ENCODE data around the gene UGT1A4.
"Not testable (repeated sequence)": the region's sequence is repeated elsewhere in the genome, so short reads cannot be mapped to it uniquely, and the experiment has no call there.

UGT1A4 gene

GRCh38 chr2:233708942-233709341 is 9.6 kb upstream of the UGT1A4 start:
- H3K27ac Mint-ChIP-seq, result no peak overlapping the region
- peaks cover 5% of the 10 kb centered on the region for H3K27me3 Mint-ChIP-seq
- intact Hi-C loops (cut with micrococcal nuclease), result no loop called here
- no peaks in the 10 kb centered on the region for H3K36me3 Mint-ChIP-seq (ENCODE audit: low read depth)
- no peaks in the 10 kb centered on the region for H3K9me3 Mint-ChIP-seq
- H3K4me1 Mint-ChIP-seq (ENCODE audit: low read depth), result no peaks in the 10 kb centered on the region
- no peak overlapping the region for H3K4me3 Mint-ChIP-seq

GRCh38 chr2:233711312-233712008 is 7.1 kb upstream of the UGT1A4 start:
- Mint-ChIP-seq H3K27me3 (peaks cover 5% of the 10 kb centered on the region), H3K36me3 (ENCODE audit: low read depth) (no peaks in the 10 kb centered on the region), H3K4me3 (no peak overlapping the region), H3K27ac (no peak overlapping the region), H3K9me3 (no peaks in the 10 kb centered on the region), H3K4me1 (ENCODE audit: low read depth) (no peaks in the 10 kb centered on the region)
- intact Hi-C loops (cut with micrococcal nuclease), result no loop called here

- Mint-ChIP-seq H3K4me3 (no peak within 1 kb of the TSS), H3K27ac (no peak within 1 kb of the TSS), H3K36me3 (ENCODE audit: low read depth) (no peaks in the 10 kb centered on the region), H3K4me1 (ENCODE audit: low read depth) (no peaks in the 10 kb centered on the region), H3K9me3 (no peaks in the 10 kb centered on the region), H3K27me3 (peaks cover 4% of the 10 kb centered on the region)
- intact Hi-C loops (cut with micrococcal nuclease), result no loop called here
Observed at GRCh38 chr2:233712611-233713261, 5.8 kb upstream of the UGT1A4 start, which contains the start of gene UGT1A5. Gene UGT1A5 (plus strand): TSS chr2:233712907. CDS start chr2:233712992, 85 bp downstream.

- Mint-ChIP-seq H3K9me3 (no peaks in the 10 kb centered on the region), H3K4me1 (ENCODE audit: low read depth) (no peaks in the 10 kb centered on the region), H3K36me3 (ENCODE audit: low read depth) (no peaks in the 10 kb centered on the region), H3K27ac (no peak overlapping the region), H3K4me3 (no peak overlapping the region), H3K27me3 (peaks cover 4% of the 10 kb centered on the region)
- intact Hi-C loops (cut with micrococcal nuclease), result no loop called here
Observed at GRCh38 chr2:233713262-233713615, 5.3 kb upstream of the UGT1A4 start.

- Mint-ChIP-seq H3K36me3 (ENCODE audit: low read depth) (no peaks in the 10 kb centered on the region), H3K27ac (no peak overlapping the region), H3K9me3 (no peaks in the 10 kb centered on the region), H3K4me1 (ENCODE audit: low read depth) (no peaks in the 10 kb centered on the region), H3K27me3 (peaks cover 5% of the 10 kb centered on the region), H3K4me3 (no peak overlapping the region)
- intact Hi-C loops (cut with micrococcal nuclease), result no loop called here
Observed at GRCh38 chr2:233714121-233714520, 4.4 kb upstream of the UGT1A4 start.

GRCh38 chr2:233728723-233729301 is 10.3 kb downstream of the UGT1A4 start, which contains the start of gene UGT1A3:
Gene UGT1A3 (plus strand): TSS chr2:233729042. CDS start chr2:233729127, 85 bp downstream.
- H3K27me3 Mint-ChIP-seq, result peaks cover 3% of the 10 kb centered on the region
- intact Hi-C loops (cut with micrococcal nuclease), result no loop called here
- H3K4me1 Mint-ChIP-seq (ENCODE audit: low read depth), result no peaks in the 10 kb centered on the region
- H3K36me3 Mint-ChIP-seq (ENCODE audit: low read depth), result no peaks in the 10 kb centered on the region
- H3K27ac Mint-ChIP-seq, result no peak within 1 kb of the TSS
- H3K9me3 Mint-ChIP-seq, result no peaks in the 10 kb centered on the region
- no peak within 1 kb of the TSS for H3K4me3 Mint-ChIP-seq

- H3K9me3 Mint-ChIP-seq; H3K4me3 Mint-ChIP-seq; H3K36me3 Mint-ChIP-seq (ENCODE audit: low read depth); H3K4me1 Mint-ChIP-seq (ENCODE audit: low read depth); H3K27me3 Mint-ChIP-seq; H3K27ac Mint-ChIP-seq; intact Hi-C loops (cut with micrococcal nuclease): not testable (repeated sequence)
Observed at GRCh38 chr2:233736868-233737653, 18.5 kb downstream of the UGT1A4 start.

GRCh38 chr2:233740870-233741269 is 22.3 kb downstream of the UGT1A4 start:
- no peaks in the 10 kb centered on the region for H3K36me3 Mint-ChIP-seq (ENCODE audit: low read depth)
- intact Hi-C loops (cut with micrococcal nuclease), result no loop called here
- no peak overlapping the region for H3K4me3 Mint-ChIP-seq
- H3K27me3 Mint-ChIP-seq, result peaks cover 2% of the 10 kb centered on the region
- no peak overlapping the region for H3K27ac Mint-ChIP-seq
- no peaks in the 10 kb centered on the region for H3K9me3 Mint-ChIP-seq
- no peaks in the 10 kb centered on the region for H3K4me1 Mint-ChIP-seq (ENCODE audit: low read depth)

- no peaks in the 10 kb centered on the region for H3K4me1 Mint-ChIP-seq (ENCODE audit: low read depth)
- H3K27me3 Mint-ChIP-seq, result peaks cover 6% of the 10 kb centered on the region
- no peaks in the 10 kb centered on the region for H3K9me3 Mint-ChIP-seq
- H3K4me3 Mint-ChIP-seq, result no peak overlapping the region
- H3K36me3 Mint-ChIP-seq (ENCODE audit: low read depth), result no peaks in the 10 kb centered on the region
- no peak overlapping the region for H3K27ac Mint-ChIP-seq
- intact Hi-C loops (cut with micrococcal nuclease), result no loop called here
Observed at GRCh38 chr2:233743464-233744259, 25.1 kb downstream of the UGT1A4 start.

GRCh38 chr2:233745073-233745755 is 26.7 kb downstream of the UGT1A4 start:
- intact Hi-C loops (cut with micrococcal nuclease), result no loop called here
- H3K36me3 Mint-ChIP-seq (ENCODE audit: low read depth), result no peaks in the 10 kb centered on the region
- no peak overlapping the region for H3K27ac Mint-ChIP-seq
- H3K27me3 Mint-ChIP-seq, result peaks cover 6% of the 10 kb centered on the region
- H3K4me1 Mint-ChIP-seq (ENCODE audit: low read depth), result no peaks in the 10 kb centered on the region
- peaks cover 10% of the 10 kb centered on the region for H3K9me3 Mint-ChIP-seq
- no peak overlapping the region for H3K4me3 Mint-ChIP-seq

- H3K36me3 Mint-ChIP-seq (ENCODE audit: low read depth); H3K4me3 Mint-ChIP-seq; intact Hi-C loops (cut with micrococcal nuclease); H3K4me1 Mint-ChIP-seq (ENCODE audit: low read depth); H3K27ac Mint-ChIP-seq; H3K27me3 Mint-ChIP-seq: not testable (repeated sequence)
- H3K9me3 Mint-ChIP-seq, result peaks cover 16% of the 10 kb centered on the region
Observed at GRCh38 chr2:233745838-233746237, 27.3 kb downstream of the UGT1A4 start.

GRCh38 chr2:233746475-233747282 is 28.1 kb downstream of the UGT1A4 start:
- H3K27me3 Mint-ChIP-seq, result peaks cover 6% of the 10 kb centered on the region
- H3K4me3 Mint-ChIP-seq, result no peak overlapping the region
- H3K27ac Mint-ChIP-seq, result no peak overlapping the region
- no peaks in the 10 kb centered on the region for H3K4me1 Mint-ChIP-seq (ENCODE audit: low read depth)
- peaks cover 24% of the 10 kb centered on the region for H3K9me3 Mint-ChIP-seq
- H3K36me3 Mint-ChIP-seq (ENCODE audit: low read depth), result no peaks in the 10 kb centered on the region
- intact Hi-C loops (cut with micrococcal nuclease), result no loop called here

Measured in dendritic cell treated with granulocyte-macrophage colony-stimulating factor and Interleukin-4, amounts not matched to agents 40 ng/mL and 50 ng/mL, for 4 days (primary cell).